HEK293 (cell line): ENCODE results near the gene SCN8A.

ENCODE experiments used
- CTCF ChIP-seq: fragments of 450-650 bp; formaldehyde crosslinking; IDR thresholded peaks from 2 replicates; pipeline ENCODE4 v1.5.1; 2016; ENCODE audit warnings: missing biosample characterization, missing genetic modification characterization
- ZNF239 ChIP-seq: fragments of 450-650 bp; formaldehyde crosslinking; IDR thresholded peaks from 2 replicates; pipeline ENCODE4 v1.5.1; 2016; ENCODE audit warnings: missing biosample characterization, missing genetic modification characterization
- ZNF416 ChIP-seq: fragments of 450-650 bp; formaldehyde crosslinking; IDR thresholded peaks from 2 replicates; pipeline ENCODE4 v1.5.1; 2016; ENCODE audit warnings: missing biosample characterization, missing genetic modification characterization

GRCh38 chr12:51622564-51622963 lies 31.5 kb downstream of the SCN8A start:
- TF ChIP-seq CTCF (tag by site-specific recombination), result no peak
- TF ChIP-seq ZNF416 (tag by site-specific recombination), result no peak
- TF ChIP-seq ZNF239 (tag by site-specific recombination), result no peak
